Adrenal gland (tissue), 5 donors: ENCODE measurements around the gene C1QTNF4.

Experiments
- CTCF ChIP-seq, 6 experiments: fragments of 450-650 bp in 4 of 6; fragments of 200-600 bp in 2 of 6; sonication (generic) in 1 of 6; IDR thresholded peaks; 1 replicate in 5 of 6; 2 replicates in 1 of 6; pipeline versions ENCODE4 v1.5.1 to v1.8.0; 2016 to 2021; ENCODE audit warnings: antibody characterized with exemption in 6 of 6, mild to moderate bottlenecking in 2 of 6, moderate library complexity in 1 of 6
- POLR2A ChIP-seq, 2 donors: fragments of 450-650 bp; IDR thresholded peaks; one replicate each; pipeline ENCODE4 v1.6.1; 2017; ENCODE audit warnings: antibody characterized with exemption in 2 of 2, mild to moderate bottlenecking in 2 of 2, moderate library complexity in 1 of 2
- donor health status: DM: no; HTN: no; CAD: no.

- TF ChIP-seq CTCF (IDR thresholded peaks at IDR 0.05) = peak in 3 of 6 experiments; percentile 2 to 21 (median 19)
- no peak for TF ChIP-seq POLR2A (IDR thresholded peaks at IDR 0.05)
These were observed 43.1 kb downstream of the C1QTNF4 start for GRCh38 chr11:47551086-47551485.
